Raji (cell line): ENCODE measurements around the gene EPB41L2.

Experiments used
- POLR2A ChIP-seq: IDR thresholded peaks from 2 replicates; pipeline ENCODE4 v1.6.1; 2011; ENCODE audit warnings: low read depth, low read length, control low read depth; ENCODE audit not compliant: insufficient read depth

EPB41L2 gene

GRCh38 chr6:130872250-130873095 is 190.6 kb downstream of the EPB41L2 start:
- TF ChIP-seq POLR2A = no peak

DNA sequence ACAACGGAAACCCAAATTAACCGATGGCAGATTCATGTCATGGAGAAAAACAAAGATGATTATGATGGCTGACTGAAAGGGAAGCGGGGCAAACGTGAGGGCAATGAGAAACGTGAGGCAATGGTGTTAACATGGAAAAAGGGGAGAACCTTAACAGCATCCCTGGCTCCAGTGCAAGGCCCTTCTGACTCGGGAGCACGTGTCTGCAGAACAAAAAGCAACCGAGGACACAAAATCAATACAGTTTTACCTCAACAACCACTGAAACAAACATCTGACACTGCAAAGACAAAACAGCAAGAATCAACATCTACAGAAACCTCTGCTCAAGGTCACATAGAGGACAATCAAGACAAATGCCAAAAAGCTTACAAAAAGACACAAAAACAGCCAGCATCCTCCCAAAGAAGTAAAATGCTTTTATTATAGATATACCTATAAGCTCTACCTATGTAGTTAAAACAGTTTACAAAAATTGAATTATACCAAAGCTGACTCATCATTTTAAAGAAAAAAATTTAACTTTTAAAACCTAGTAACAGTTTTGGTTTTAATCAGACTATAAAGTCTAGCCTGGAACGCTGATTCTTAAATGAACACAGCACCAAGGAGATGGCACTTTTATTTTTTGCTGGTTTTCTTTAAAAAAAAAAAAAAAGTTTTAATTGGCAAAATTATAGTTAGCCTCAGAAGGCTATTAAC is 192.7 kb downstream of the EPB41L2 start:
- no peak for TF ChIP-seq POLR2A

DNA sequence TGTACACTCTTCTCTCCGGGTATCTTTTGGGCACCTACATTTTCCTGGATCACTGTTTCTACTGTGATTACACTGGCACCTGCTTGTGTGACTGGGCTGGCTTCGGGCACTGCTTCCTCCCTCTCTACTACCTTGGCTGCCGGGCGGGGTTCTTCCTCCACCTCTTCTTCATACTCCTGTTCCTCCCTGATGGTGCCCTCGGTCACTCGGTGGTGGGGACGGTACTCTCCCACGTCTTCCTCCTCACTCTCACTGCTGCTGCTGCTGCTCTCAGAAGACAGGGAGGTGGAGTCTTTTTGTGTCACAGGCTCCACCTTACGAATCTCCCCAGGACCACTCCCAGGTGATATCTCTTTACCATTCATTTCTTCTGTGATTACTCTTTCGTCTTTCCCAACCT is 193.4 kb downstream of the EPB41L2 start:
- no peak for TF ChIP-seq POLR2A

DNA sequence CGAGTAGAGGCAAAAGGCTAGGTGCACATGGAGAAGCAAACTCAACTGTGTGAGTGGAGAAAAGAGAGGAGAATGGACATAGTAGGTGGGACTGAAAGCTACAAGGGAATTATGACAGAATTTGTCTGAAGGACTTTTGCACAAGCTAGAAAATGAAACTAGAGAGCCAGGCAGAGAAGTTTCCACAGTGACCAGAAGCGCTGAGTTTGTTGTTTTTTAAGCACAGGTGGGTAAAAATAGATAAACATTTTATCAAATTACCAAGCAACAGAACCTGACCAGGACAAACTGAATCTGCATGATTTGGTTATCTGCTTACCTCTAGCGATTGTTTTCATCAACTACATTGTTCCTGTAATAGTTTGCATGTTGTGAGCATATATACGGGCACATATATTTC is 197.3 kb downstream of the EPB41L2 start:
- no peak for TF ChIP-seq POLR2A

DNA sequence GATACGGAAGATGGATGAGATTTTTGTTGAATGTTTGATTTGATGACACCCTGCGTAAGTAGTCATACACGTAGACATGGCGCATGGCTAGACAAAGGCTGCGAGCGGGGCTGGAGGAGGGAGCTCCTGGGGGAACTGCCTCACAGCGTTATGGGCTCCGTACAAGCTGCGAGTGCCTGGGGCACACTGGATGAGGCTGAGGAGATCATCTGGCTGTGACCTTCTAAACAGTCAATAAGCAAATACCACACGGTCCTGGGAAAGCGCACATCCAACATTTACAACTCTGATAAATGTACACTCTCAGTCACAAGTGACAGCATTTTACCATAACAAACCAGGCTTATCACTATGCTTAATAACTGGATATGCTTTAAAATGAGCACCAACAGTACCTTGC is 198.7 kb downstream of the EPB41L2 start:
- no peak for TF ChIP-seq POLR2A

GRCh38 chr6:130863415-130864230 is 199.4 kb downstream of the EPB41L2 start:
- TF ChIP-seq POLR2A = no peak

- TF ChIP-seq POLR2A = no peak
These were observed 200.7 kb downstream of the EPB41L2 start for GRCh38 chr6:130862370-130862769.

DNA sequence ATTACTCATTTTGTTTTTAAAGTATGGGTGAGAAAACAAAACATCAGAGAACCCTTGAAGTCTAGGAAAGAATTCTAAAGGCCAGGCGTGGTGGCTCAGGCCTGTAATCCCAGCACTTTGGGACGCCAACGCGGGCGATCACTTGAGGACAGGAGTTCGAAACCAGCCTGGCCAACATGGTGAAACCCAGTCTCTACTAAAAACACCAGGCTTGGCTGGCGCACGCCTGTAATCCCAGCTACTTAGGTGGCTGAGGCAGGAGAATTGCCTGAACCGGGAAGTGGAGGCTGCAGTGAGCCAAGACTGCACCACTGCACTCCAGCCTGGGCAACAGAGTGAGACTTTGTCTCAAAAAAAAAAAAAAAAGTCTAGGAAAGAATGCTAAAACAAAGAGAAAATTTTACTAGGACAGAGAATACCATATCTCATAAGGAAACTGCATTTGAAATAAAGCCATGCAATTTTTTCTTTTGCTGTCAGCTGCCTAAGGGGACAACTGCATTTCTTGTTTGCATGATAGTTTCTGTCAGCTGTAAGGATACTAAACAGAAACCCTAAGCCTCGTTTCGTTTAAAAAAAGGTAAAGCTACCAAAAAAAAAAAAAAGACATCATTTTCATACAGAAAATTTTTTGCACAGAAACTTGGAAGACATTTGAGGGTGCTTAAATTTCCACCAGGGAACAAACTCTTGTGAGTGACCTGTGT is 203.7 kb downstream of the EPB41L2 start:
- TF ChIP-seq POLR2A = no peak

GRCh38 chr6:130858498-130859160 is 204.4 kb downstream of the EPB41L2 start:
- TF ChIP-seq POLR2A = no peak

DNA sequence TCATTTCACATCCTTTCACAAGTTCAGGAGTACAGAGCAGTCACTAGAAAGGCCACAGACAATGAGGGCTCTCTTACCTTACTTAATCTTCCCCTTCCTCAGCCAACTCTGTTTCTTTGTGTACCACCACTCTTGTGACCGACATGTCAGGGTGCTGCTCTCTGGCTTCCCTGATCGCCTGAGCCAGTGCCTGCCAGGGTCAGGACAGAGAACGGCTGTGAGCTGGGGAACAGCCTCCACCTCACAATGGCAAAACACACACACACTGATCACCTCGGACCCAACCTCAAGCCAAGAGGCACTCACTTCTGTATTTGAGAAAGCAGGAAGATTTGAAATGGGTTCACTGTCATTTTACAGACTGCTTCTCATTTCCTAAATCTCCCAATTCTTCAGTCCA is 205.0 kb downstream of the EPB41L2 start:
- TF ChIP-seq POLR2A = no peak

DNA sequence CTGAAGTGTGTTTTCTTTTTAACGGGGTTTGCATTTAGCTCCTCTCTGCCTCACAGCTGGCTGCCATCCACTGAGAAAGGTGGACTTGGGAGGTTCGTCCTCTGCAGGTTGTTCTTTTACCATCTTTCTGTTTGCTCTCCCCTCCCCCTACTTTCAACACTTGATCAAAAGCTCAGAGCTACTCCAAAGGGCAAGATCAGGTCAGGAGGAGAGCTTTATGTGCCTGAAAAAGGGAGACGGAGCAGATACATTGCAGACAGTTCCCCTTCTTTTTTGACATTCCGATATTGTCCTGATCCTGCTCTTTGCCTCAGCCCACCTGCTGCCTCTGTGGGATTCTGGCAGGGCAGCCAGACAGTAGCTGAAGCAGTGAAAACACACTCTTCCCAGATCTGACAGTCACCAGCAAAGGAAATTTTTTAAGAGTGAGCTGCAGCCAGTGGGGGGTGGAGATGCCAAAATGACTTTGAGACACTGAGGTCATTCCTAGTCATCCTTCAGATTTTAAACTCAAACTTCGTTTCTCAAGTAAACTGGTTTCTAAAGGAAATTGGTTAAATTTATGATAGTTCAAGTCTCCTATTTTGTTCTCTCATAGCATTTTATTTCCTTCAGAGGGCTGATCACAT is 209.4 kb downstream of the EPB41L2 start:
- TF ChIP-seq POLR2A = no peak

DNA sequence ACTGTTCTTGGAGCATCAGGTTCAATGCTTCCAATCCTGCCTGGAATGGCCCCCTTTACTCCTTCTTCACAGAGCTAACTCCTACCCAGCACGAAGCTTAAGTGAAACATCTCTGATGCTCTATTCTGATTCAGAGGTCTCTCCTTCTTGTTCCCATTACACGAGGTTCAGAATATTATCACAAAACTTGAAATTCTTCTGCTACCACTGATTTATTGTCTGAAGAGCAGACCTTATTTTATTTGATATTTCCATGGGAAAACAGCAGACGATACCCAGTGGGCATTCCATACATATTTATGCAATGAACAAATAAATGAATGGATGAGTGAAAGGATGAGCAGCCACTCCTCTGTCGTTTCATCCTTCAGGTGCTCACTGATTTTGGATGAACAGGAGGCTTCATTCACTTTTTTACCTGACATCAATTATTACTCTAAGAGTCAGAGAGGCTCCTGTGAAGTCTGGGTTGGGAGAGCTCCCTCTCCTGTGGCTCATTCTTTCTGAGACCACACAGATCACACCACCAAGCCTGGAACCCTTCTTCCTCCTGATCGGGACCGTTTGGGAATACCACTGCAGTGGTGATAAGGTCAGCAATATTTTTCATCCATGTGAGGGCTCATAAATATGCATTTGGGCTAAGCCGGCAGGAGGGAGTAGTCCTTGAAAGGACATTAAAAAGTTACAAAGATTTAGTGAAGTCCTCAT is 210.0 kb downstream of the EPB41L2 start:
- no peak for TF ChIP-seq POLR2A

GRCh38 chr6:130851026-130851425 is 212.0 kb downstream of the EPB41L2 start:
- no peak for TF ChIP-seq POLR2A
